Stimulated activated CD4-positive, alpha-beta T cell treated with anti-CD3 and anti-CD28 coated beads, Interleukin-2, amount 100 ng/mL, for 24 hours (primary cell): ENCODE results near the gene TPGS1.

Experiments
- DNase-seq, 2 donors: peaks; one replicate each; pipeline ENCODE4 v3.0.0-alpha.2; 2020

Gene TPGS1, protein sequence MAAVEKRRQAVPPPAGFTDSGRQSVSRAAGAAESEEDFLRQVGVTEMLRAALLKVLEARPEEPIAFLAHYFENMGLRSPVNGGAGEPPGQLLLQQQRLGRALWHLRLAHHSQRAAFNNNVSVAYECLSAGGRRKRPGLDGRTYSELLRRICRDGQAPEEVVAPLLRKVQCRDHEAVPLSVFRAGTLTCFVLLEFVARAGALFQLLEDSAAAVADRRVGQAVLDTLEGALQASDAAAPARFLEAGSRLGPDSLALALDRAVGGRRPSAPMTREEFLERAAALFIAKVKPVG

DNA sequence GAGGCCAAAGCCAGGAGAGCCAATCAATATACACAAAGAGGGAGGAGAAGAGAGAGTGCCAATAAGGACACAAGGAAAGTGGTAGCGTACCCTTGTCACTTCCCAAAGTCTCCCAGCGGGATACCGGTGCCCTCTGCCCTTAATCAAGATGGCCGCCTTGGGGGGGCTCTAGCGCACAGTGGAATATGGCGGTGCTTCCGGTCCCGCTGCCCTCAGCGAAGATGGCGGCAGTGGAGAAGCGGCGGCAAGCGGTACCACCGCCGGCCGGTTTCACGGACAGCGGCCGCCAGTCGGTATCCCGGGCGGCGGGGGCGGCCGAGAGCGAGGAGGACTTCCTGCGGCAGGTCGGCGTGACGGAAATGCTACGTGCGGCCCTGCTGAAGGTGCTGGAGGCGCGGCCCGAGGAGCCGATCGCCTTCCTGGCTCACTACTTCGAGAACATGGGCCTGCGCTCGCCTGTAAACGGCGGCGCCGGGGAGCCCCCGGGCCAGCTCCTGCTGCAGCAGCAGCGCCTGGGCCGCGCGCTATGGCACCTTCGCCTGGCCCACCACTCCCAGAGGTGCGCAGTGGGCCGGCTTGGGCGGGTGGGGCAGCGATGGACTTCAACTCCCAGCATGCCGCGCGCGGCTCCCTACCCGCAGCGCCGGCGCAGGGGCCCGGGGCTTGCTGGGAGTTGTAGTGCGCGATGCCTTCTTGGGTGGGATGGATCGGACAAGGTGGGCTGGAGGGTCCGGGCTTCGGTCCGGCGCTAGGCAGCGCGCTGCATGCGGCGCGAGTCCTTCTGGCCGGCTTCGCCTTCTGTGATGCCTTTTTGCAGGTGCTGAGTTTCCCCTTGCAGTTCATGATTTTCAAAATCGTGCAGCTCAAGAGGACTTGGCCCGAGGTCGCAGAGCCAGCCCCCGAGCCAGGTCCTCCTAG, at the start of gene TPGS1:
Gene TPGS1 (plus strand): TSS at position 212 of the 918 bp plus-strand sequence. CDS start 10 bp downstream, at position 222.
- peak; percentile 80 to 85 for DNase-seq

DNA sequence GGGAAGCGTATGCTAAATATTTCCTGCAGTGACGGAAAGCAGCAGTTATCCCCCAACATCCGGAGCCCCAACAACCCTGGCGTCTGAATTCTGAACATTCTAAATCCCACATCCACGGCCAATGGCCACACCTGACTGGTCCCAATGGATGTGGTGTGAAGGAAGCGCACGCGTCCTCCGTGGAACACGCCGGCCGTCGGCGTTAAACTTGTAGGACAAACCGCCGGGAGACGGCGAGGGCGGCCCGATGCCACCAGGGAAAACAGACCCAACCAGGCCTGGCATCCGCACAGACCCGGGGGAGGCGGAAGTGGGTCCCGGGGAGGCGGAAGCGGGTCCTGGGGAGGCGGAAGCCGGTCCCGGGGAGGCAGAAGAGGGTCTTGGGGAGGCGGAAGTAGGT, 49.7 kb upstream of the TPGS1 start:
- DNase-seq = no peak

DNA sequence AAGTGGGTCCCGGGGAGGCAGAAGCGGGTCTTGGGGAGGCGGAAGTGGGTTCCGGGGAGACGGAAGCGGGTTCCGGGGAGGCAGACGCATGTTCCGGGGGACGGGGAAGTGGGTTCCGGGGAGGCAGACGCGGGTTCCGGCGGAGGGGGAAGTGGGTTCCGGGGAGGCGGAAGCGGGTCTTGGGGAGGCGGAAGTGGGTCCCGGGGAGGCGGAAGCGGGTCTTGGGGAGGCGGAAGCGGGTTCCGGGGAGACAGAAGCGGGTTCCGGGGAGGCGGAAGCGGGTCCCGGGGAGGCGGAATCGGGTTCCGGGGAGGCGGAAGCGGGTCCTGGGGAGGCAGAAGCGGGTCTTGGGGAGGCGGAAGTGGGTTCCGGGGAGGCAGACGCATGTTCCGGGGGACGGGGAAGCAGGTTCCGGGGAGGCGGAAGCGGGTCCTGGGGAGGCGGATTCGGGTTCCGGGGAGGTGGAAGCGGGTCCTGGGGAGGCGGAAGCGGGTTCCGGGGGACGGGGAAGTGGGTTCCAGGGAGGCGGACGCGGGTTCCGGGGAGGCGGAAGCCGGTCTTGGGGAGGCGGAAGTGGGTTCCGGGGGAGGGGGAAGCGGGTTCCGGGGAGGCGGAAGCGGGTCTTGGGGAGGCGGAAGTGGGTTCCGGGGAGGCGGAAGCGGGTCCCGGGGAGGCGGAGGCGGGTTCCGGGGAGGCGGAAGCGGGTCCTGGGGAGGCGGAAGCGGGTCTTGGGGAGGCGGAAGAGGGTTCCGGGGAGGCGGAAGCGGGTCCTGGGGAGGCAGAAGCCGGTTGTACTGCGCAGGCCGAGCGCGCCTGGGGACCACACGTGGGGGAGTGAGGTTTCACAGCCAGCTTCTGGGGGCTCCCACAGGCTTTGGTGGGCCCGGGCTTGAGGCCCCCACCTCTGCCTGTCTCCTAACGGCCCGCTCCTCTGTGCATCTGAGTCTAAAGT, 48.9 kb upstream of the TPGS1 start:
- DNase-seq = no peak

DNA sequence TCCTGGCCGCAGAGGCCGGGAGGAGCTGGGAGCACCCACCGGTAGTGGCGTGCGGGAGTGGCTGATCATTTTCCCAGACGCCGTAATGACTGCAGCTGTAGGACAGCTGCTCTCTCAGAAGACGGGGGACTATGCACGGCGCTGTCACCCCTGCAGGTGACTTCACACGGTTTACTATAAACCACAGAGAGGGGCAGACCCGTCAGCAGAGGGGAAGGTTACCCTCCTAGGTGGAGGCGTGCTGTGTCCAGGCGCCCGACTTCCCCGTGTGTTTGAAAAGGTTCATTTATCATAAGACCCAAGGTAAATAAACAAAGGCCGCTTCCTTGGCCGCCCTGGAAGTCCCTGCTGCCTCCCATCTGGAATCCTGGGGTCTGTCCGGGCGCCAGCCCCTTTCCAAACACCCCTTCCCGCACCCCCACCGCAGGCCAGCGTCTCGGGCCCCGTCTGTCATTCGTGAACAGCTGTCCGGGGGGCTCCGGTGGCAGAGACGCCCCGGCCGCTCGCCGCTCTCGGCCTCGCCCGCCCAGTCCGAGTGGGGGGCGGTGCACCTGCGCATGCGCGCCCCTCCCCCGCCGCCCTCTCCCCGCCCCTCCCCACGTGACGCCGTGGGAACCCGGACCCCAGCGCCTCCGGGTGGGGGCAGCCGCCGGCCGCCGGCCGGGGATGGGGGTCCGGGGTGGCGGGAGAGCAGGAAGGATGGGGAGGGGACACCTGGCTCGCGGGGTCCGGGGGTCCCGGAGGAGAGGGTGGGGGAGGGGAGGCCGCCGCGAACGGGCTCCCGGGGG, 47.4 kb upstream of the TPGS1 start:
- peak in 1 of 2 donors; percentile 19 for DNase-seq

DNA sequence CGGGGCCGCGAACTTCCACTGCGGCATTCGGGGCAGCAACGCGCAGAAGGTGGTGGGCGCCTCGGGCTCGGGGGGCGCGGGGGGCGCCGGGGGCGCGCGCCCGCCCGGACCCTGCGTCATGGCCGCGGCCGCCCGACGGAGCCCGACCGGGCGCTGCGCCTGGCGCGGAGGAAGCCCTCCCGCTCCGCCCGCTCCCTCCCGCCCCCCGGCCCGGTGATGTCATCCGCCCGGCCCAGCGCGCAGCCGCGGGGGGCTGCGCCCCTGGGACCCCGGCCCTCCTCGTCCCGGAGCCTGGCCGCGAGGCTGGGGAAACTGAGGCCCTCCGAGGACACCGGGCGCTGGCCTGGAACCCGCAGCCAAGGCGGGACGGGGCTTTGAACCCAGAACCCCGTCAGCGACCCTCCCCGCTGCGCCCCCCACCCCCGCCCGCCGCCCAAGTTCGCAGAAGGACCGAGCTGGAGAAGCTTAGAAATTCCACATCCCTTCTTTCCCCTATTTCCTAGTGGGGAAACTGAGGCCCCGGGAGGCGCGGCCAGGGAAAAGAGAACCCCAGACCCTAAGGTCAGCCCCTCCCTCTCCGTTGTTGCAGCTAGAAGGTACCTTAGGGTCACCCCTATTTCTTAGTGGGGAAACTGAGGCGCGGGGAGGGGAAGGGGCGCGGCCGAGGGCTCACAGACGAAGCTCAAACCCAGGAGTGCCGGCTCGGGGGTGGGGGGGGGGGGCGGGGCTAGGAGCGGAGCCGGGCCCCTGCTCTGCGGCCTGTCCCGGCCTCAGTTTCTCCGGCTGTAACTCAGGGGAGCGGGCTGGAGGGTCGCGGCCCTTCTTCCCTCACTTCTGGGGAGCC, 46.2 kb upstream of the TPGS1 start, which contains the start of gene SHC2:
Gene SHC2 (minus strand): TSS at position 157 of the 844 bp plus-strand sequence. CDS start 37 bp downstream, at position 120.
- DNase-seq = no peak

DNA sequence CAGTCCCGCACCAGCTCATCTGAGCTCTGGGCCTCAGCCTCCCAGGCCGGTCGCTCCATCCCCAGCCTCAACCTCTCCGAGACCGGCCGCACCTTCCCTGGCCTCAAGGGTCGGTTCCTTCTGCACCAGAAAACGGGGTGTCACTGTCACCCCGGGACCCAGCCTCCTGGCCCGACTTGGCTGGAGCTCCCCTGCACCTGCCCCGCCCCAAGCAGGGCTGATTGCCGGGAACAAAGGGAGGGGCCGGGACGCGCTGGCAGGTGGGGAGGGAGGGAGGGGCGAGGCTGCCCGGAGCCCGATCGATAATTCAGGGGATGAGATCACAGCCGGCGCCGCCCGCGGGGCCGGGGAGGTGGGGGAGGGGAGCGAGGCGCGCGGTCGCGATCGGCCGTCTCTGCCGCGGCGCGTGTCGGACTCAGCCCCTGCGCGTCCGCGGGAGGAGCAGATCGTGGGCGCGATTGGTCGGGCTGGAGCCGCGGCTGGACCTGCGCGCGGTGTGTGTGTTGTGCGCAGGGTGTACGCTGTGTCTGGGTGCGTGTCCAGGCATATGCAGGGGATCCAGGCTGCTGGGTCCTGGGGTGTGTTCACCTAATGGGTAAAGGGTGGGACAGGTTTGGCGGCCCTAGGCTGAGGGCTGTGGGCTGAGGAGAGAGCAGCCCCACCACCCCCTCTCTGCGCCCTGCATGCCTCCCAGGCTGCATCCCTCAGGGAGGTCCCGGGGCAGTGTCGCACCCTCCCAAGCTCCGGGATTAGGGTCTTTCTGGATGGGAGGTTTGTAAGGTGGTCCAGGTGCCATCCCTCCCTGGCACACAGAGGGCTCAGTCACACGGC, 45.4 kb upstream of the TPGS1 start:
- DNase-seq = peak in 1 of 2 donors; percentile 16

DNA sequence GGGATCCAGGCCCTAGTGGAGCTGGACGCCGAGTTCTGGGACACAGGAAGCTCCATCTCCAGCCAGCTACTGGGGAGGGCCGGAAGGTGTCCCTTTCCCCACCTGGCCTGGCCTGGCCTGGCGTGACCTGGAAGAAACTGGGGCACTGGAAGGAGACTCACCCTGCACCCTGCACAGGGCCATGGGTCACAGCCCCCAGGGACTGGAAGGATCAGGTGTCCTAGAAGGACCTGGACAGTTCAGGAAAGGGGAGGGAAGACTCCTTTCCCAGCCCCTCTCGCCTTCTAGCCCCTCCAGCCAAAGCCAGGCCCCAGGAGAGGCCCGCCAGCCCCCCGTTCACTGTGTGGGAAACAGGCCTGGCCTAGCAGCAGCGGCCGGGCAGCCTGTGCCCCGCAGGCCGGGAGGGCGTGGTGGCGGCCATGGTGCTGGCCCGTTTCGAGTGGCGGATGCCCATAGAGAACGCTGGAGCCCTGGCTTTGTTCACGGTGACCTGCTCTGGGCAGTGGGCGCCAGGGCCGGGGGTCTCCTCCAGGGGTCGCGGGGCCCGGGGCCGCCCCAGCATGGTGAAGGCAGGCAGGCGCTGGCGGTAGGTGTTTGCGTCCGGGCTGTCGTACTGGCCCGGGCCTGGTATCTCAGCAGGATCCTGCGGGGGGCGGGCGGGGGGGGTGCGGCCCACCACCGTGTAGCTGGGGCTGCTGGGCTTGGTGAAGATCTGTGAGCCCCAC, 43.7 kb upstream of the TPGS1 start:
- no peak for DNase-seq

DNA sequence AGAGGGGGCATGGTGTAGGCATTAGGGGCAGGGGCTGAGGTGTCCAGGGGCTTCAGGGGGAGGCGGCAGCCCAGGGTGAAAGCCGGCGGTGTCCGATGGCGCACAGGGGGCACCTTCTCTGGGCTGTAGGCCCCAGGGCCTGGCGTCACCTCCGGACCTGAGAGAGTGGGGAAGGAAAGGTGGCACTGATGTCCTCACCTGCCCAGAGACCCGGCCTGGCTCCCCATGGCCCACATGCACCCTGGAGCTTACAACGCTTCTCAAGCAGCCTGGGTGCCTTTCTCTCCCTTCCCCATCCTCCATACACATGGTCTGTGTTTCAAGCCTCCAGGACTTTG, 43.1 kb upstream of the TPGS1 start:
- no peak for DNase-seq

DNA sequence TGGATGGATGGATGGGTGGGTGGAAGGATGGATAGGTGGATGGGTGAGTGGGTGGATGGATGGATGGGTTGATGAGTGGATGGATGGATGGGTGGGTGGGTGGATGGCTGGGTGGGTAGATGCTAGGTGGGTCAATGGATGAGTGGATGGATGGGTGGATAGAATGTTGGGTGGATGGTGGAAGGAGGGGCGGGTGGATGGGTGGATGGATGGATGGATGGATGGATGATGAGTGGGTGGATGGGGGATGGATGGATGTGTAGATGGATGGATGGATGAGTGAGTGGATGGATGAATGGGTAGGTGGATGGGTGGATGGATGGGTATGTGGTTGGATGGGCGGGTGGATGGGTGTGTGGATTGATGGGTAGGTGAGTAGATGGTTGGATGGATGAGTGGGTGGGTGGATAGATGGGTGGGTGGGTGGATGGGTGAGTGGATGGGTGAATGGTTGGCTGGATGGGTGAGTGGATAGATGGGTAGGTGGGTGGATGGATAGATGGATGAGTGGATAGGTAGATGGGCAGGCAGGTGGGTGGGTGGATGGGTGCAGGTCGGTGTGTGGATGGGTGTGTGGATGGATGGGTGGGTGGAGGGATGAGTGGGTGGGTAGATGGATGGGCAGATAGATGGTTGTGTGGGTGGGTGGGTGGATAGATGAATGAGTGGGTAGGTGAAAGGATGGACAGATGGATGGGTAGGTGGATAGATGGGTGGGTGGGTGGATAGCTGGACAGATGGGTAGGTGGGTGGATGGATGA, 42.1 kb upstream of the TPGS1 start:
- no peak for DNase-seq

DNA sequence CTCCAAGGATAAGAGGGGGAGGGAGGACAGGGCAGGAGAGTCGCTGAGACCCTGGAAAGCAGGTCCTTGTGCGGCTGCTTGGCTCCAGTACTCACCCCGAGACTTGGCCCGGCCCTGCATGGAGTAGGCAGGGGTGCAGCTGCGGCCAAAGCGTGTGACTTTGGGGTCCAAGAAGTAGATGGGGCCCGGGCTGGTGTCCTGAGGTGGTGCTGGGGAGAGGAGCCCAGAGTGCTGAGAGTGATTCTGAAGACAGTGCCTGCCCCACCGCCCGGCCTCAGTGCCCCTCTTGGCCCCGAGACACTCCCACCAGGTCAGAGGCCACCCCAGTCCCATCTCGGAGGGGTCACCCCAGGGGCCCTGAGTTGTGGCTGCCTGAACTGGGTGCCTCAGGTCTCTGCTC, 39.7 kb upstream of the TPGS1 start:
- DNase-seq = no peak

DNA sequence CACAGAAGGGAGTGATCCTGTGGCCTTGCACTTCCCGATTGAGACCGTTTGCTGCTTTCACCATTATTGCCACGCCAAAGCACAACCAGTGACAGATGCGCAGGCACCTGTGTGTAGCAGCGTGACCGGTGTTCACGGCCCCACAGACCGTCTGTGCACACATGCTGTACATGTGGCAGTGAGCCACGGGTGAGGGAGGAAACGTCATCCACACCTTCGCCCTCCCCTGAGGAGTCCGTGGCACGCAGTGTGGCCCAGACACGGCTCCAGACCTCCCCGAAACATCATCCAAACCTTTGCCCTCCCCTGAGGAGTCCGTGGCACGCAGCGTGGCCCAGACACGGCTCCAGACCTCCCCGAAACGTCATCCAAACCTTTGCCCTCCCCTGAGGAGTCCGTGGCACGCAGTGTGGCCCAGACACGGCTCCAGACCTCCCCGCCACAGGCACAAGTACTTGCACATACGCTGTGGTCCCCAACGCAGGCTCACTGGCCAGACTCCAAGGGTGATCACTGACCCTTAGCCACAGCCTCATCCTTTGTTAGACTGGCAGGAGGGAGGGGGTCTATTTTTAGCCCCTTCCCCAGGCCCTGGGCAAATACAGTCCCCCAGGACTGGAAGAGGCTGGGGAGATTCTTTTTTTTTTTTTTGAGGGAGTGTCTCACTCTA, 38.6 kb upstream of the TPGS1 start:
- no peak for DNase-seq

DNA sequence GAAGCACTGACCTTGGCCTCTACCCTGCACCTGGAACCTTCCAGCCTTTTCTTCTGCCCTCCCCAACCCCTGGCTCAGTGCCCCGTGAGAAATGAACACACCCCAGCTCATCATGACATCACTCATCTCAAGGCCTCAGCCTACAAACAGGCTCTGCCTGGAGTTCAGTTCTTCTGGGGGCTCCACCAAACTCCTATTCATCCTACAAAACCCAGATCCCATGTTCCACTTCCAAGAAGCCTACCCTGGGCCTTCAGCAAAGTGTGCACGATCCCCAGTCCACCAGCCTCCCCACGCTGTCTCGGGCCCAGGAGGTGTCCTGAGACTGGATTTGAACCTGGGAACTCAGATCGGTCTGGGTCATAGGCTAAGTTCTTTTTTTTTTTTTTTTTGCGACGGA, 37.5 kb upstream of the TPGS1 start:
- no peak for DNase-seq

DNA sequence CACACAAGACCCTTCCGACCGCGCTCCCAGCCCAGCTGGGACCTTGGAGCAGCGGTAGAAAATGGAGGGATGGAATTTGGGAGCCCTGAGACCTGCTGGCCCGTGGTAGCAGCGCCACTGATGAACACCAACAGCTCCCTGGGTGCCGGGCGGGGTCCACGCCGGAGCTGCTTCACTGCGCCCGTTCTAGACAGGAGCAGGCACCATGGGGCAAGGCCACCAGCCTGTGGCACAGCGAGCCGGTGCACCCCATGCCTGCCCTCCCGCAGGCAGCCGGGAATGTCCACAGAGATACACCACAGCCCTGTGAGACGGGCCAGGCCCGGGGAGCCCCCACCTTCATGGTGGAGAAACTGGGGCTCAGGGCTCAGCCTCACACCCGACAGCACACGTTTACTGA, 36.6 kb upstream of the TPGS1 start:
- no peak for DNase-seq

DNA sequence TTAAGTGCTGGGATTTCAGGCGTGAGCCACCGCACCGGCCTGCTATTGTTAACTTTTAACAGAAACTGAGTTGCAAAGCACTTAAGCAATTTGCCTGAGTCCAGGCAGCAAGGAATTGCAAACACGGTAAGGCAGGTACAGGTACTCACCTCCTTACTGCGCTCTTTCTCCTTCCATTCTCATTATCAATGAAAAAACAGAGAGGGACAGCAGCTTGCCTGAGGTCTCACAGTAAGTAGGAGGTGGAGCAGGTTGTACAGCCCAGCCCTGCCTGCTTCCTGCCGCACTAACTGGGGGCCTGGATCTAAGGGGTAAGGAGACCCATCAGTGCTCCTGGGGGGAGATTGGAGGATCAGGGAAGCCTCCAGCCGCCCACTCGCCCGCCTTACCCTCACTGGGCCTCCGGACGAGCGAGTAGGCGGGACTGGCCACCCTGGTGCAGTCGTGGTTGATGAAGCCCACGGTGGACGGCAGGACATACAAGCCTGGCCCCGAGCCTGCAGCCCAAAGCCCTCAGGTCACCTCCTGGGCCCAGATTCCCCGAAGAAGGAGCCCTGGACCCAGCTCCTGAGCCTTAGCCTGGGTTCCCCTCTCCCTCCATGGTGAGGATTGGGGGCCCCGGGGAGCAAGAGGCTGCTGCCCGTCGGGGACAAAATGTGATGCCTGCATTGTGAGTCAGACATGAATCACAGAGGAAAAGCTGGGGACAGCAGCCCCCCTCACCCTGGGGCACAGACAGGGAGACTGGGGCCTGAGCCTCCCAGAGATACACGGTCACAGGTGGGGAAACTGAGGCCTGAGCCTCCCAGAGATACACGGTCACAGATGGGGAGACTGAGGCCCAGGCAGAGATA, 35.1 kb upstream of the TPGS1 start:
- no peak for DNase-seq

DNA sequence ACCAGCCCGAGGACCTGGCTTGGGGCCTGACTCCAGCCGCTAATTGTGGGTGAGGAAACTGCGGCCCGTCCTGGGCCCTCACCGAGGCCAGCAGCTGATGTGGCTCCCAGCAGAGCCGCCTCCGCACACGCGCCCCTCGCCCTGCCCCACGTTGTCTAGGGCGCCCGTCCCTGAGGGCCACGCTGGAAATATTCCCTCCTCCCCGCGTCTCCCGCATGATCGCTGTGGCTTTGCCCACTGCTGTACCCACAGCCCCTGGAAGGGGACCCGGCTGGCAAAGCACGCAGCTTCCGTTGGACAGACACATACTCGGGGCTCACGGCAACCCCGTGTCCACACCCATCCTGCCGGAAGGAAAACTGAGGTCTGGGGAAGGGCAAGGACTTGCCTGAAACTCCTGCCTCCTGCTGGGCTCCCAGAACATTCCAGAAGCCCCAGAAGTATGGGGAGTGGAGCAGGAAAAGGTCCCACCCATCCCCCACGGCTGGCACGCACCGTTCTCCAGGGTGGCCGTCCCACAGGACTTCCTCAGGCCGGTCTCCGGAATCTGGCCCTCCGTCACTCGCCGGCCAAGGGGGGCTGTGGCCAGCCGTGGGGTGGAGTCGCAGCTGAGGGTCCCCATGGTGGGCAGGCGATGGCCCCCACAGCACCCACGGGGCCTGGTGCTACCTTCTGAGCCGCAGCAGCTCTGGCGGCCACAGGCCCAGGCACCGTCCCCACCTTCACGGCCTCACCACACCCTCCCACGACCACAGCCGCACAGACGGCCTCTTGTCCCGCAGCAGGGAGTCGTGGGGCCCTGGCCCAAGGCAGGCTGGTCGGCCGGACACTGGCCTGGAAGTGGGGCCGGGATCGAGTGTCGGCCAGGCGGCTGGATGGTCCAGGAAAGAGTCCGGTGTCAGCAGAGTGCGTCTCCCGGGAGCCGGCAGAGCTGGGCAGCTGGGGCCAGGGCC, 32.9 kb upstream of the TPGS1 start:
- no peak for DNase-seq

DNA sequence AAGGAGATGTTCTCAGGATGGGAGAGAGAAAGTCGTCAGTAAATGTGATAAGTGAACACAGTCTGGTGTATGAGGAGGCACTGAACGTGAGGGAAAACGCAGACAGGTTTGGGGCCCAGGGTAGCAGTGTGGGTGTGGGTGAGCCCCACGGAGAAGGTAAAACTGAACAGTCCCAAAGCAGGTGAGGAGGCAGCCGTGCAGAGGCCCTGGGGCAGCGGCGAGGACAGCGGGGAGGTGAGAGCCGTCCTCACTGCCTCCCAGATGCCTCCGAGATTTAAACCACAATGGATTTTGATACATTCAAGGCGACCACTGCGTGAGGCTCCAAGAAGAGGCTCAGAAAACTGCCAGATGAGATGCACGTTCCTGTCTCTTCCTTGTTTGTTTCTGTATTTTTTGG, 31.9 kb upstream of the TPGS1 start:
- no peak for DNase-seq
